A549 (cell line): ENCODE measurements around the gene RPS6KB2. TPM values are rescaled to one million over a fixed set of nuclear protein-coding genes. Genes with fewer than 3 reads are reported as not detected.
A peak's percentile ranks its signal among the peaks of the same experiment; 100 is the strongest.

Experiments used
- ATAC-seq, 2 experiments: fragments of 200-7000 bp in 1 of 2; fragments of >200 bp in 1 of 2; cut with Nextera tagmentation in 1 of 2; cut with Tn5 transposase in 1 of 2; 3 replicates each; pipeline versions ENCODE4 v1.8.0 to v1.9.1; 2018 to 2020; ENCODE audit warnings: mild to moderate bottlenecking in 1 of 2, moderate library complexity in 1 of 2
- CTCF ChIA-PET: fragments of 300-600 bp; sonication (Branson Sonifier 250); formaldehyde crosslinking; extraction: SDS; loops from one replicate; lab custom pipeline; 2021; ENCODE audit warnings: antibody characterized with exemption, inconsistent platforms; lab: Yijun Ruan, JAX
- POLR2A ChIA-PET: fragments of 350-600 bp; formaldehyde crosslinking; extraction: SDS; loops from one replicate; lab custom pipeline; 2021; ENCODE audit warnings: antibody characterized with exemption, inconsistent platforms; lab: Yijun Ruan, JAX
- DNase-seq, 2 experiments: peaks; one replicate each; pipeline versions ENCODE4 v3.0.0 to v3.0.0-alpha.2; 2011 to 2016; ENCODE audit warnings: low read depth in 1 of 2, low spot score in 1 of 2
- FAIRE-seq: peaks from 2 replicates; lab custom pipeline; 2011; peaks lifted over from hg19 to GRCh38; lab: Jason Lieb, UNC
- H3K27ac ChIP-seq, 2 experiments: fragments of >200 bp; sonication (Bioruptor Twin); formaldehyde crosslinking; 3 replicates each; pipeline ENCODE4 v1.5.1; 2016 to 2017
- H3K4me1 ChIP-seq: fragments of >200 bp; sonication (Bioruptor Twin); formaldehyde crosslinking; 3 replicates; pipeline ENCODE4 v1.6.1; 2016
- H3K4me2 ChIP-seq: fragments of >200 bp; sonication (Bioruptor Twin); formaldehyde crosslinking; 3 replicates; pipeline ENCODE4 v1.6.1; 2016
- H3K4me3 ChIP-seq: fragments of >200 bp; sonication (Bioruptor Twin); formaldehyde crosslinking; 3 replicates; pipeline ENCODE4 v1.5.1; 2016
- H3K9me3 ChIP-seq: fragments of >200 bp; sonication (Bioruptor Twin); formaldehyde crosslinking; 3 replicates; pipeline ENCODE4 v1.6.1; 2016
- CBX8 ChIP-seq: fragments of 200-600 bp; sonication (generic); IDR thresholded peaks from 2 replicates; pipeline ENCODE4 v1.6.1; 2016
- CEBPB ChIP-seq, 2 experiments: fragments of >200 bp in 1 of 2; sonication (Bioruptor Twin) in 1 of 2; formaldehyde crosslinking in 1 of 2; IDR thresholded peaks; 2 replicates each; pipeline ENCODE4 v1.6.1; 2012 to 2016
- CHD4 ChIP-seq: fragments of 200-600 bp; sonication (generic); IDR thresholded peaks from 2 replicates; pipeline ENCODE4 v1.6.1; 2016; ENCODE audit warnings: antibody characterized with exemption, mild to moderate bottlenecking, borderline replicate concordance
- EHMT2 ChIP-seq: fragments of 200-600 bp; sonication (generic); IDR thresholded peaks from 2 replicates; pipeline ENCODE4 v1.6.1; 2016; ENCODE audit warnings: antibody characterized with exemption, low read depth, mild to moderate bottlenecking, moderate library complexity
- EP300 ChIP-seq, 2 experiments: fragments of >200 bp; sonication (Bioruptor Twin); formaldehyde crosslinking; IDR thresholded peaks; 2 replicates in 1 of 2; 3 replicates in 1 of 2; pipeline ENCODE4 v1.6.1; 2016 to 2017
- FOSB ChIP-seq: fragments of 250-450 bp; sonication (Bioruptor Pico); IDR thresholded peaks from 2 replicates; pipeline ENCODE4 v1.5.0; 2020; ENCODE audit warnings: mild to moderate bottlenecking, moderate library complexity
- FOSL2 ChIP-seq, 2 experiments: fragments of 450-650 bp in 1 of 2; fragments of >200 bp in 1 of 2; sonication (Bioruptor Twin) in 1 of 2; formaldehyde crosslinking; IDR thresholded peaks; 2 replicates each; pipeline versions ENCODE4 v1.5.0 to v1.6.1; 2016 to 2020; ENCODE audit warnings: mild to moderate bottlenecking in 1 of 2, moderate library complexity in 1 of 2
- GATA3 ChIP-seq: IDR thresholded peaks from 2 replicates; pipeline ENCODE4 v1.6.1; 2012; ENCODE audit warnings: borderline replicate concordance
- HDAC2 ChIP-seq: fragments of 200-600 bp; sonication (generic); IDR thresholded peaks from 2 replicates; pipeline ENCODE4 v1.6.1; 2016
- HOXB5 ChIP-seq: fragments of 250-450 bp; sonication (Bioruptor Pico); IDR thresholded peaks from 2 replicates; pipeline ENCODE4 v1.5.0; 2020; ENCODE audit warnings: mild to moderate bottlenecking, moderate library complexity
- JUN ChIP-seq, 2 experiments: fragments of >200 bp; sonication (Bioruptor Twin); formaldehyde crosslinking; IDR thresholded peaks; 2 replicates in 1 of 2; 3 replicates in 1 of 2; pipeline ENCODE4 v1.6.1; 2016 to 2017
- MAFK ChIP-seq: fragments of 450-650 bp; IDR thresholded peaks from 2 replicates; pipeline ENCODE4 v1.6.1; 2014; ENCODE audit not compliant: partially characterized antibody
- MAX ChIP-seq: IDR thresholded peaks from 2 replicates; pipeline ENCODE4 v1.6.1; 2012
- MAZ ChIP-seq: fragments of 150-350 bp; IDR thresholded peaks from 2 replicates; pipeline ENCODE4 v1.6.1; 2014; ENCODE audit warnings: antibody characterized with exemption, low read depth, low read length, borderline replicate concordance
- NR3C1 ChIP-seq: fragments of >200 bp; sonication (Bioruptor Twin); formaldehyde crosslinking; IDR thresholded peaks from 3 replicates; pipeline ENCODE4 v1.6.1; 2017
- PBX3 ChIP-seq: IDR thresholded peaks from 2 replicates; pipeline ENCODE4 v1.6.1; 2012
- PHF8 ChIP-seq: fragments of 200-600 bp; sonication (generic); IDR thresholded peaks from 2 replicates; pipeline ENCODE4 v1.6.1; 2016; ENCODE audit warnings: low read depth, mild to moderate bottlenecking, antibody characterized with exemption, moderate library complexity, borderline replicate concordance
- POLR2A ChIP-seq: IDR thresholded peaks from 2 replicates; pipeline ENCODE4 v1.6.1; 2012; ENCODE audit warnings: mild to moderate bottlenecking, low read length
- RARB ChIP-seq: fragments of 250-450 bp; sonication (Bioruptor Pico); IDR thresholded peaks from 2 replicates; pipeline ENCODE4 v1.8.0; 2021; ENCODE audit warnings: mild to moderate bottlenecking, moderate library complexity
- RFX5 ChIP-seq: fragments of 450-650 bp; IDR thresholded peaks from 2 replicates; pipeline ENCODE4 v1.7.1; 2014; ENCODE audit warnings: antibody characterized with exemption, mild to moderate bottlenecking, moderate library complexity
- RNF2 ChIP-seq: fragments of 200-600 bp; sonication (generic); IDR thresholded peaks from 2 replicates; pipeline ENCODE4 v1.6.1; 2016; ENCODE audit warnings: low read depth, mild to moderate bottlenecking, antibody characterized with exemption, moderate library complexity, borderline replicate concordance
- SMC3 ChIP-seq: fragments of >200 bp; sonication (Bioruptor Twin); formaldehyde crosslinking; IDR thresholded peaks from 3 replicates; pipeline ENCODE4 v1.6.1; 2018; ENCODE audit warnings: inconsistent platforms
- TFCP2L1 ChIP-seq: fragments of 250-450 bp; sonication (Bioruptor Pico); IDR thresholded peaks from 2 replicates; pipeline ENCODE4 v1.5.0; 2021; ENCODE audit warnings: mild to moderate bottlenecking
- TP53 ChIP-seq: fragments of 250-450 bp; sonication (Bioruptor Pico); IDR thresholded peaks from 2 replicates; pipeline ENCODE4 v1.5.0; 2021; ENCODE audit warnings: mild to moderate bottlenecking, moderate library complexity
- ZC3H11A ChIP-seq: fragments of 450-650 bp; IDR thresholded peaks from 2 replicates; pipeline ENCODE4 v1.6.1; 2014; ENCODE audit warnings: antibody characterized with exemption, mild to moderate bottlenecking
- ZFP36 ChIP-seq: fragments of 450-650 bp; IDR thresholded peaks from 2 replicates; pipeline ENCODE4 v1.6.1; 2014; ENCODE audit warnings: borderline replicate concordance; ENCODE audit not compliant: partially characterized antibody
- WGBS: methylation state at CpG from one replicate; pipeline ENCODE4 v1.1.6; 2017; ENCODE audit errors: missing lambda C conversion rate; 5-methylcytosine and 5-hydroxymethylcytosine counted together
- polyA plus RNA-seq, 4 experiments: library from polyadenylated mRNA; depleted of rRNA in 3 of 4; stranded (reverse); fragments of >200 nt; fragmentation: RNase III in 1 of 4; extraction: RNeasy Plus Mini Kit Qiagen cat#74134 plus additional on column Dnase treatment in 1 of 4; gene quantifications; 2 replicates in 3 of 4; 3 replicates in 1 of 4; pipeline ENCODE4 v1.2.3, GENCODE V29; 2011 to 2017
- TF ChIP-seq, protein P1 (sequence below): fragments of >200 bp; sonication (Bioruptor Twin); formaldehyde crosslinking; IDR thresholded peaks from 2 replicates; pipeline ENCODE4 v1.6.1; 2016
- TF ChIP-seq, protein P2 (sequence below): fragments of 450-650 bp; IDR thresholded peaks from 2 replicates; pipeline ENCODE4 v1.6.1; 2014; ENCODE audit warnings: antibody characterized with exemption

RPS6KB2 gene
- polyA plus RNA-seq, 2 of the 4 experiments (the other 2 are of a cell fraction): 40.9 to 47.9 TPM

DNA sequence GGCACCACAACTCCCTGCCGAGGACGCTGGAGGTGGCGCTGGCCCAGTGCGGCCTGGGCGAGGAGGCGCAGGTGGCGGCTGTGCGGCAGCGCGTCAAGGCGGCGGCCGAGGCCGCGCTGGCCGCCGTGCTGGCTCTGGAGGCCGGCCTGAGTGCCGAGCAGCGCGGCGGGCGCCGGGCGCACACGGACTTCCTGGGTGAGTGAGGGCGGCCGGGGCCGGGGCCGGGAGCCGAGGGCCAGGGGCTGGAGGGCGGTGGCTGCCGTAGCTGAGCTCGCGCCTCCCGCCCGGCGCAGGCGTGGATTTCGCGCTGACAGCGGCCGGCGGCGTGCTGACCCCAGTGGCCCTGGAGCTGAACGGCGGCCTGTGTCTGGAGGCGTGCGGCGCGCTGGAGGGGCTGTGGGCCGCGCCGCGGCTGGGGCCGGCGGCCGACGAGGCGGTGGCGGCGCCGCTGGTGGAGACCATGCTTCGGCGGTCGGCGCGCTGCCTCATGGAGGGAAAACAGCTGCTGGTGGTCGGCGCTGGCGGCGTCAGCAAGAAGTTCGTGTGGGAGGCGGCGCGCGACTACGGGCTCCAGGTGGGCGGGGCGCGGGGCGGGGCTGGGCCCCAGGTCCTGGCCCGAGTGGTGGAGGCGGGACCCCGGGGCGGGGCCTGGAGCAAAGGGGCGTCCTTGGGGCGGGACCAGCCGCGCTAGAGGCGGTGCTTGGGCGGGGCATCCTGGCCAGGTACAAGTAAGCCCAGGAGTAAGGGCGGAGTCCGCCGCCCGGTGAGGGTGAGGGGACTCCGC, 7.5 kb upstream of the RPS6KB2 start:
- WGBS: 1% methylated on average over 12 of the region's 97 CpGs
- H3K4me3 ChIP-seq: peak overlapping the region; percentile 57
- ChIA-PET CTCF (interaction anchor here (0.6 to 4.2 kb wide), 5 partner anchors 16 to 74 kb away, joined by 3 to 30 read pairs (median 4); partner anchors contain the start of genes PPP1CA and TBC1D10C), POLR2A (interaction anchor here (0.7 to 1.7 kb wide), 5 partner anchors 9 to 132 kb away, joined by 3 to 12 read pairs (median 5); partner anchors contain the start of genes AIP, ANKRD13D, POLD4 and PPP1CA)
- TF ChIP-seq CEBPB (IDR thresholded peaks at IDR 0.05) (no peak), POLR2A (peak; percentile 61), MAFK (peak; percentile 36), GATA3 (no peak), RARB (CRISPR knock-in tag) (no peak), TP53 (CRISPR knock-in tag) (no peak), HOXB5 (0 out of 2 replicates have a peak, but pooled peaks have one; percentile 66), PHF8 (no peak; the same call in 1 of the 2 replicates), HDAC2 (no peak), ZC3H11A (no peak), JUN (IDR thresholded peaks at IDR 0.05) (peak in 1 of 2 experiments; percentile 64; a peak in 2 of 5 replicates), FOSB (CRISPR knock-in tag) (no peak), NR3C1 (no peak), CBX8 (no peak), MAX (peak; percentile 47; the same call in 1 of the 2 replicates), PBX3 (no peak), RNF2 (no peak), EHMT2 (no peak), RFX5 (no peak), FOSL2 (IDR thresholded peaks at IDR 0.05) (no peak), FOSL2 (CRISPR knock-in tag; IDR thresholded peaks at IDR 0.05) (no peak), CHD4 (no peak), TFCP2L1 (CRISPR knock-in tag) (no peak)
- TF ChIP-seq, protein P1, sequence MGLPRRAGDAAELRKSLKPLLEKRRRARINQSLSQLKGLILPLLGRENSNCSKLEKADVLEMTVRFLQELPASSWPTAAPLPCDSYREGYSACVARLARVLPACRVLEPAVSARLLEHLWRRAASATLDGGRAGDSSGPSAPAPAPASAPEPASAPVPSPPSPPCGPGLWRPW: no peak
- TF ChIP-seq, protein P2, sequence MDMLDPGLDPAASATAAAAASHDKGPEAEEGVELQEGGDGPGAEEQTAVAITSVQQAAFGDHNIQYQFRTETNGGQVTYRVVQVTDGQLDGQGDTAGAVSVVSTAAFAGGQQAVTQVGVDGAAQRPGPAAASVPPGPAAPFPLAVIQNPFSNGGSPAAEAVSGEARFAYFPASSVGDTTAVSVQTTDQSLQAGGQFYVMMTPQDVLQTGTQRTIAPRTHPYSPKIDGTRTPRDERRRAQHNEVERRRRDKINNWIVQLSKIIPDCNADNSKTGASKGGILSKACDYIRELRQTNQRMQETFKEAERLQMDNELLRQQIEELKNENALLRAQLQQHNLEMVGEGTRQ: no peak
- peak; percentile 68 to 89 for ATAC-seq
- peaks cover 26% of the 10 kb centered on the region for H3K4me1 ChIP-seq
- H3K9me3 ChIP-seq: no peaks in the 10 kb centered on the region
- peak overlapping the region; percentile 97 for H3K4me2 ChIP-seq
- FAIRE-seq: no peak
- H3K27ac ChIP-seq: peak overlapping the region; percentile 75 to 90
- peak; percentile 80 to 92 for DNase-seq

GRCh38 chr11:67421430-67422031, 6.8 kb upstream of the RPS6KB2 start:
- DNase-seq (peak in 1 of 2 experiments; percentile 41), FAIRE-seq (no peak), ATAC-seq (peak; percentile 7 to 55; a peak in 5 of 6 replicates)
- Histone ChIP-seq H3K4me3 (peak overlapping the region; percentile 57), H3K4me2 (peak overlapping the region; percentile 97), H3K9me3 (no peaks in the 10 kb centered on the region), H3K4me1 (peaks cover 19% of the 10 kb centered on the region), H3K27ac (peak overlapping the region in 1 of 2 experiments; percentile 90; a peak in 3 of 6 replicates)
- ChIA-PET POLR2A (interaction anchor here (0.7 to 1.7 kb wide), 5 partner anchors 10 to 133 kb away, joined by 3 to 12 read pairs (median 5); partner anchors contain the start of genes AIP, ANKRD13D, POLD4 and PPP1CA), CTCF (interaction anchor here (1.2 to 4.2 kb wide), 2 partner anchors 19 to 35 kb away, joined by 4 to 30 read pairs; partner anchors contain the start of genes PPP1CA and TBC1D10C)
- TF ChIP-seq RNF2 (no peak), CEBPB (IDR thresholded peaks at IDR 0.05) (no peak), ZC3H11A (no peak), HDAC2 (no peak), HOXB5 (no peak), ZFP36 (no peak), FOSL2 (IDR thresholded peaks at IDR 0.05) (no peak), FOSL2 (CRISPR knock-in tag; IDR thresholded peaks at IDR 0.05) (no peak), EP300 (IDR thresholded peaks at IDR 0.05) (no peak), MAZ (no peak), SMC3 (no peak)
- 67% methylated on average over 22 of the region's 22 CpGs for WGBS
